Hepatocyte (in vitro differentiated cells): ENCODE results near the gene RAP1A. TPM values are rescaled to one million over a fixed set of nuclear protein-coding genes. Genes with fewer than 3 reads are reported as not detected.

Experiments
- DNase-seq: peaks from one replicate; pipeline ENCODE4 v3.0.0-alpha.2; 2016; ENCODE audit warnings: low spot score
- H2AFZ ChIP-seq: fragments of 200-600 bp; sonication (generic); 2 replicates; pipeline ENCODE4 v1.6.0; 2016; ENCODE audit warnings: antibody characterized with exemption, mild to moderate bottlenecking
- H3K27ac ChIP-seq: fragments of 200-600 bp; sonication (generic); 2 replicates; pipeline ENCODE4 v1.5.1; 2016; ENCODE audit warnings: mild to moderate bottlenecking
- H3K27me3 ChIP-seq: fragments of 200-600 bp; sonication (generic); 2 replicates; pipeline ENCODE4 v1.6.1; 2016
- H3K36me3 ChIP-seq: fragments of 200-600 bp; sonication (generic); replicated peaks from 2 replicates; pipeline ENCODE4 v1.5.1; 2016; ENCODE audit warnings: low read depth; ENCODE audit not compliant: insufficient read depth
- H3K4me1 ChIP-seq: fragments of 200-600 bp; sonication (generic); 2 replicates; pipeline ENCODE4 v1.5.1; 2016; ENCODE audit warnings: mild to moderate bottlenecking, moderate library complexity; ENCODE audit not compliant: insufficient read depth
- H3K4me2 ChIP-seq: fragments of 200-600 bp; sonication (generic); 2 replicates; pipeline ENCODE4 v1.6.0; 2016
- H3K4me3 ChIP-seq: fragments of 200-600 bp; sonication (generic); 2 replicates; pipeline ENCODE4 v1.5.1; 2016; ENCODE audit warnings: mild to moderate bottlenecking
- H3K79me2 ChIP-seq: fragments of 200-600 bp; sonication (generic); 2 replicates; pipeline ENCODE4 v1.6.0; 2017; ENCODE audit warnings: mild to moderate bottlenecking
- H3K9me2 ChIP-seq: fragments of 200-600 bp; sonication (generic); replicated peaks from 2 replicates; pipeline ENCODE4 v1.6.0; 2017; ENCODE audit warnings: mild to moderate bottlenecking; ENCODE audit not compliant: insufficient read depth
- H3K9me3 ChIP-seq: fragments of 200-600 bp; sonication (generic); 2 replicates; pipeline ENCODE4 v1.5.1; 2016; ENCODE audit warnings: low read depth, mild to moderate bottlenecking
- H4K20me1 ChIP-seq: fragments of 200-600 bp; sonication (generic); 2 replicates; pipeline ENCODE4 v1.6.0; 2016; ENCODE audit warnings: mild to moderate bottlenecking; ENCODE audit not compliant: insufficient read depth, poor library complexity, severe bottlenecking
- CTCF ChIP-seq: fragments of 200-600 bp; sonication (generic); IDR thresholded peaks from 2 replicates; pipeline ENCODE4 v1.5.1; 2016; ENCODE audit warnings: antibody characterized with exemption, mild to moderate bottlenecking; ENCODE audit not compliant: poor library complexity
- EZH2 ChIP-seq: fragments of 200-600 bp; sonication (generic); IDR thresholded peaks from 2 replicates; pipeline ENCODE4 v1.6.1; 2016; ENCODE audit warnings: antibody characterized with exemption, mild to moderate bottlenecking, borderline replicate concordance
- EZH2phosphoT487 ChIP-seq: fragments of 200-600 bp; sonication (generic); IDR thresholded peaks from one replicate; pipeline ENCODE4 v1.6.1; 2018; ENCODE audit warnings: antibody characterized with exemption, mild to moderate bottlenecking, low read depth, moderate library complexity; ENCODE audit not compliant: unreplicated experiment, severe bottlenecking
- WGBS: methylation state at CpG from one replicate; pipeline ENCODE4 v1.1.6; 2016; ENCODE audit warnings: low lambda C conversion rate; ENCODE audit errors: missing lambda C conversion rate; 5-methylcytosine and 5-hydroxymethylcytosine counted together
- polyA plus RNA-seq: library from polyadenylated mRNA; unstranded; fragments of >200 nt; fragmentation: Nextera tagmentation; extraction: Ambion mirVana; gene quantifications from 2 replicates; pipeline ENCODE4 v1.2.1, GENCODE V29; 2016
- total RNA-seq: library from RNA; depleted of rRNA; stranded (reverse); fragments of >200 nt; gene quantifications from 2 replicates; pipeline ENCODE4 v1.2.3, GENCODE V29; 2014

Gene RAP1A
- total and polyA plus RNA-seq, 2 experiments from 2014 or later, result 48.8 to 49.6 TPM

GRCh38 chr1:111594306-111594693 lies 25.3 kb upstream of the RAP1A start:
- no peaks in the 10 kb centered on the region for H3K36me3 ChIP-seq
- H3K9me2 ChIP-seq, result no peaks in the 10 kb centered on the region
- no peak for TF ChIP-seq CTCF
- no peak for TF ChIP-seq EZH2phosphoT487
- TF ChIP-seq EZH2, result no peak
- DNase-seq, result no peak
- 80% methylated on average over 3 of the region's 4 CpGs for WGBS
- H3K4me2 ChIP-seq, result no peak overlapping the region
- H3K9me3 ChIP-seq, result no peaks in the 10 kb centered on the region
- H3K4me1 ChIP-seq, result peaks cover 21% of the 10 kb centered on the region
- no peaks in the 10 kb centered on the region for H4K20me1 ChIP-seq
- peak overlapping the region; percentile 81 for H3K27ac ChIP-seq
- no peak overlapping the region for H3K4me3 ChIP-seq
- no peak overlapping the region for H2AFZ ChIP-seq
- H3K79me2 ChIP-seq, result no peaks in the 10 kb centered on the region
- H3K27me3 ChIP-seq, result no peaks in the 10 kb centered on the region

GRCh38 chr1:111595807-111596206 lies 23.8 kb upstream of the RAP1A start:
- H3K9me2 ChIP-seq, result no peaks in the 10 kb centered on the region
- no peak for DNase-seq
- no peak overlapping the region for H2AFZ ChIP-seq
- no peak overlapping the region for H3K27ac ChIP-seq
- no peak overlapping the region for H3K4me3 ChIP-seq
- 84% methylated on average over 1 of the region's 1 CpG for WGBS
- no peaks in the 10 kb centered on the region for H3K79me2 ChIP-seq
- TF ChIP-seq EZH2phosphoT487 (no peak), CTCF (no peak)
- no peaks in the 10 kb centered on the region for H4K20me1 ChIP-seq
- H3K9me3 ChIP-seq, result no peaks in the 10 kb centered on the region
- H3K4me2 ChIP-seq, result no peak overlapping the region
- H3K27me3 ChIP-seq, result no peaks in the 10 kb centered on the region
- H3K36me3 ChIP-seq, result no peaks in the 10 kb centered on the region
- H3K4me1 ChIP-seq, result peaks cover 24% of the 10 kb centered on the region

GRCh38 chr1:111596499-111596898 lies 23.1 kb upstream of the RAP1A start:
- Histone ChIP-seq H3K27ac (no peak overlapping the region), H3K27me3 (no peaks in the 10 kb centered on the region)

GRCh38 chr1:111597426-111597825 lies 22.2 kb upstream of the RAP1A start:
- Histone ChIP-seq H3K36me3 (no peaks in the 10 kb centered on the region), H3K79me2 (no peaks in the 10 kb centered on the region), H3K27me3 (no peaks in the 10 kb centered on the region), H3K9me2 (no peaks in the 10 kb centered on the region), H4K20me1 (no peaks in the 10 kb centered on the region), H3K9me3 (no peaks in the 10 kb centered on the region), H3K27ac (no peak overlapping the region), H2AFZ (no peak overlapping the region), H3K4me1 (peaks cover 18% of the 10 kb centered on the region), H3K4me2 (no peak overlapping the region), H3K4me3 (no peak overlapping the region)
- TF ChIP-seq EZH2, result no peak
- TF ChIP-seq CTCF, result no peak
- TF ChIP-seq EZH2phosphoT487, result no peak
- WGBS, result 76% methylated on average over 5 of the region's 5 CpGs
- peak; percentile 12 for DNase-seq

More at GRCh38 chr1:111596499-111596898, 23.1 kb upstream of the RAP1A start:
- Histone ChIP-seq H3K9me3 (no peaks in the 10 kb centered on the region), H3K79me2 (no peaks in the 10 kb centered on the region), H3K4me1 (peaks cover 24% of the 10 kb centered on the region), H3K4me3 (no peak overlapping the region), H3K9me2 (no peaks in the 10 kb centered on the region), H3K36me3 (no peaks in the 10 kb centered on the region), H2AFZ (no peak overlapping the region), H3K4me2 (no peak overlapping the region), H4K20me1 (no peaks in the 10 kb centered on the region)
- TF ChIP-seq EZH2, result no peak
- DNase-seq, result no peak
- WGBS, result 92% methylated on average over 1 of the region's 1 CpG
